ENCODE measurements around the gene NHLRC4.

GRCh38 chr16:556474-557173, 10.2 kb upstream of the NHLRC4 start:
- TF ChIP-seq EGR1 (conservative IDR thresholded peaks at IDR 0.05), result no peak
- no peak for TF ChIP-seq ZNF644 (tag; IDR thresholded peaks at IDR 0.05; ENCODE audit: low read depth)
- no peak for TF ChIP-seq ATF7 (IDR thresholded peaks at IDR 0.05)
- no peak for TF ChIP-seq CTCF (IDR thresholded peaks at IDR 0.05 in 2 of 3, conservative IDR thresholded peaks at IDR 0.05 in 1 of 3; ENCODE audit: insufficient read depth in 2 of 3, low read depth in 1 of 3, low read length in 3 of 3)
- no peak for TF ChIP-seq POLR2A (conservative IDR thresholded peaks at IDR 0.05)
- no peak for TF ChIP-seq CCAR2 (IDR thresholded peaks at IDR 0.05; ENCODE audit: low read depth, low read length)
- no peak for TF ChIP-seq ZFP30 (CRISPR knock-in tag; IDR thresholded peaks at IDR 0.05; ENCODE audit: borderline replicate concordance)
- TF ChIP-seq ZBTB11 (CRISPR knock-in tag; IDR thresholded peaks at IDR 0.05), result no peak
- no peak for TF ChIP-seq MGA (IDR thresholded peaks at IDR 0.05)
- no peak for TF ChIP-seq MAFK (IDR thresholded peaks at IDR 0.05; ENCODE audit: low read length)
- no peak for TF ChIP-seq ZNF12 (CRISPR knock-in tag; IDR thresholded peaks at IDR 0.05)
- no peak for TF ChIP-seq RAD51 (IDR thresholded peaks at IDR 0.05; ENCODE audit: borderline replicate concordance, low read depth)
